CD4-positive, alpha-beta T cell treated with Interleukin-2 at 100 ng/mL for 4 hours (primary cell): Measurements from ENCODE around the gene TOMM20L.

Source experiments
- DNase-seq: peaks from one replicate; pipeline ENCODE4 v3.0.0-alpha.2; 2020; ENCODE audit warnings: low spot score

Gene TOMM20L

DNA sequence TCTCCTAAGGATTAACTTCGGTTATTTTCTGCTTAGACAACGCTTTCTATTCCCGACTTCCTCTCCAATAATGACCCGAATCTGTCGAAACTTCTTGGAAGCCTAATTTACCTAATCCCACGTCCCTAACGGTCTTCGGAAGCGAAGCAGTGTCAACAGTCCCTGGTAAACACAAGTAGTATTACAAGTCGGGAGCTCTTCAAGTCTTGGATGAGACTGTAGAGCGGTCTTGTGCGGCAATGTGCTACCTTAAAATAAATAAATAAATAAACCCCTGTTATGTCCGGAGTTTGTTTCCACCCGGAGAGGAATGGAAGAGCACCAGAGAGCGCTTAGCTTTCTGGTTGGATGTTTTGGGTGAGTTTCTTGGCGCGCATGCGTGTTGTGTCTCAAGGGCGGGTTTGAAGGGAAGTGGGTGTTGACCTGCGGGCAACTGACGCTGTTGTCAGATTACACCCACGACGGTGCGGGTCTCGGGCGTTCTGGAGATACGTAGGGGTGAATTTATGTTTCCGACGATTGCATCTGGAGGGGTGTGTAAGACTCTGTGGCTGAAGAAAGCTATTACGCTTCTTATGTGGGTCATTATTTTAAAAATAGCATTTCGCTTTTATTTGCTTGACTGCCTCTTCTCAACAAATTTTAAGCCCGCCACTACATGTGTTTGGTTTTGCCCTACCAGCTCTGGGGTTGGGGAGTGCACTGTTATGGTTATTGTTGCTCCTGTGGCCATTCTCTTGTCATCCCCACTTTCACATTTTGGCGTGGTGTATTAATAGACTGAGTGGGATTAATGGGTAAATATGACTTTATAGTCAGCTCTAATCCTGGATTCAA, 31.8 kb downstream of the TOMM20L start, which contains the start of the genes KIAA0586 and TIMM9:
Gene KIAA0586, plus strand, starts transcription at position 439 of the 837 bp plus-strand sequence. CDS start 546 bp downstream, outside the sequence.
Gene TIMM9, minus strand, starts transcription at position 251 of the 837 bp plus-strand sequence. CDS start 15,586 bp downstream, outside the sequence.
- DNase-seq, result peak; percentile 98

DNA sequence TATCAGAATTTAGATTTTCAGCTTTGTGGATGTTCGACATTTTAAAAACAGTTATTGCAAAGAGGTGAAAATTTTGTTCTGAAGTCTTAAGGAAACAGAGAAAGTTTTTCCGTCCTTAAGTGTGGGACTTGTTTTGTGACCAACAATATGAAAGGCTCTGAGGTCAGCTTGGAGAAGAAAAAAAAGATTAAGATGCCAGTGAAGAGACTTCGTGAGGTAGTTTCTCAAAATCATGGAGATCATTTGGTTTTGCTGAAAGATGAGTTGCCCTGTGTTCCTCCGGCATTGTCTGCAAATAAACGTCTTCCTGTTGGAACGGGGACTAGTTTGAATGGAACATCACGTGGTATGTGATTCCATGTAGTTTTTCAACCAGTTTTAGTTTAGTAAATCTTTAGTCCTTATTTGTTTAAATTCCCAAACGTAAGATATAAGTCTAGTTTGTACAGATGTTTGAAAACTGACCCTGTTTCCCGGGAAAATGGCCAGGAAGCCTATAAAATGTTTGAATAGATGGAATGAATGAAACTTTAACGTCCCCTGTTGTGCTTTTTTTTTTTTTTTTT, 32.5 kb downstream of the TOMM20L start:
- peak; percentile 36 for DNase-seq

GRCh38 chr14:58430156-58430555, 34.4 kb downstream of the TOMM20L start:
- peak; percentile 4 for DNase-seq

DNA sequence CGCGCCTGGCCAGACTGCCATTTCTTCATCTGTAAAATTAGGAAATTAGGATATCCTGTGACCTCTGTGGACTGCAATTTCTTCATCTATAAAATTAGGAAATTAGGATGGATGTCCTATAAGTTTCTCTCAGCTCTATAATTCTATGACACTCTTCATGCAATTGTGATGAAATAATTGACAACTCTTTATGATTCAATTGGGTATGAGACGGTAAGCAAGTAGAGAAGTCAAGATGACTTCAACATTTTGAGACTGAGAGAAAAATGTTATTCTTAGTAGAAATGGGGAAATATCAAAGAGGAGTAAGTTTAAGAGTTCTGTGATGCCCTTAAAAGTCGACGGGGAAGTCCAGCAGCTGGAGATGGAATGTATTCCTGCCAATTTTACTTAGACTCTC, 43.7 kb downstream of the TOMM20L start:
- no peak for DNase-seq

DNA sequence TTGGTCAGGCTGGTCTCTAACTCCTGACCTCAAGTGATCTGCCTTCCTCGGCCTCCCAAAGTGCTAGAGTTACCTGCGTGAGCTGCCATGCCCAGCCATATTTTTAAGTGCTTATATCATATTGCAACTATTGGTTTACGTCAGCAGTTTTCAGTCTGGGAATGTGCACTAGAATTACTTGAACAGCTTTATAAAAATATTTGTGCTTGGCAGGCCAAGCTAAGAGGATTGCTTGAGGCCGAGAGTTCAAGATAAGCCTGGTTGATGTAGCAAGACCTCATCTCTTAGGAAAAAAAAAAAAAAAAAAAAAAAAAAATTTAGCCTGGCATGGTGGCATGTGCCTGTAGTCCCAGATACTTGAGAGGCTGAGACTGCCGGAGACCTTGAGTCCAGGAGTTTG, 48.9 kb downstream of the TOMM20L start:
- DNase-seq, result no peak

DNA sequence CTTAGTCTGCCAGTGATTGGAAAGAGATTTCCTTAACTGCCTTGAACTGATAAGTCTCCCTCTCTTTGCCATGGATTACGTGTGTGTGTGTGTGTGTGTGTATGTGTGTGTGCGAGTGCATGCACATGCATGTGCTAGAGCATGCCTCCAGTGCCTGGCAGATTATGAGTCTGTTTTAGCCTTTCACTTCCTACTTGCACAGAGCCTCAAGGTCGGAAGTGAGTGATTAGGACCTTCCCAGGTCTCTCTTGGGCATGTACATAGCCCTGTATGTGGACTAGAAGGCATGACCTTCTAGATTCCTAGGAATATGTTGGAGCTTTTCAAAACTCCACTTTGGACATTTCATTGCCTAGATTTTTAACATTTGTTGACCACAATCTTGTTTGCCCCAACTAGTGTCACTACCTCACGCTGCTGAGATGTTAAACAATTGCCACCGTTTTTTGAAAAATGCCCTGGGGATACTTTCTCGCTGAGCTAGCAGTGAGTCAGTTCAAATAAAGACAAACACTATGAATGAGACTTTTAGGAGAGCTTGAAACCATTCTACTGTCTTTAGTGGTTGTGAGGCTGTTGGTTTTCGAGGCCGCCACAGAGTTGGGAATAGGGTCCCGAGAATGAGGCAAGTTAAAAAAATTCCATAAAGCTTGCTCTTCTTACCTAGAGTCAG, 60.0 kb downstream of the TOMM20L start:
- no peak for DNase-seq
